T-helper 1 cell (primary cell): Measurements from ENCODE around the gene NDOR1.

Source experiments
- DNase-seq, 5 donors: peaks; one replicate each; pipeline ENCODE4 v3.0.0-alpha.2; 2012 to 2020

The NDOR1 gene

DNA sequence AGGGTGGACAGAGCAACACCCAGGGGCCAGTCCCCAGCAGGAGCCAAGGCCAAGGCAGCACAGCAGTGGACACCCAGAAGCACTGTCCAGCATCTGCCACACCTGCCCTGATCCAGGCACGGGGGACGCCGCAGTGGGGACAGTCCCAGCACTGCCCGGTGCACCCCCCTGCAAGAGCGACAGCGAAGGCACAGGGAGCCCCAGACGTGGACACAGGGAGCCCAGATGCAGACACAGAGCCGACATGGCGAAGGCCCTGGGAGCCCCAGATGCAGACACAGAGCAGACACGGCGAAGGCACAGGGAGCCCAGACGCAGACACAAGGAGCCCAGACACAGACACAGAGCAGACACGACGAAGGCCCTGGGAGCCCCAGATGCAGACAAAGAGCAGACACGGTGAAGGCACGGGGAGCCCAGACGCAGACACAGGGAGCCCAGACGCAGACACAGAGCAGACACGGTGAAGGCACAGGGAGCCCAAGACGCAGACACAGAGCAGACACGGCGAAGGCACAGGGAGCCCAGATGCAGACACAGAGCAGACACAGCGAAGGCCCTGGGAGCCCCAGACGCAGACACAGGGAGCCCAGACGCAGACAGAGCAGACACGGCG is 21.4 kb upstream of the NDOR1 start:
- no peak for DNase-seq

DNA sequence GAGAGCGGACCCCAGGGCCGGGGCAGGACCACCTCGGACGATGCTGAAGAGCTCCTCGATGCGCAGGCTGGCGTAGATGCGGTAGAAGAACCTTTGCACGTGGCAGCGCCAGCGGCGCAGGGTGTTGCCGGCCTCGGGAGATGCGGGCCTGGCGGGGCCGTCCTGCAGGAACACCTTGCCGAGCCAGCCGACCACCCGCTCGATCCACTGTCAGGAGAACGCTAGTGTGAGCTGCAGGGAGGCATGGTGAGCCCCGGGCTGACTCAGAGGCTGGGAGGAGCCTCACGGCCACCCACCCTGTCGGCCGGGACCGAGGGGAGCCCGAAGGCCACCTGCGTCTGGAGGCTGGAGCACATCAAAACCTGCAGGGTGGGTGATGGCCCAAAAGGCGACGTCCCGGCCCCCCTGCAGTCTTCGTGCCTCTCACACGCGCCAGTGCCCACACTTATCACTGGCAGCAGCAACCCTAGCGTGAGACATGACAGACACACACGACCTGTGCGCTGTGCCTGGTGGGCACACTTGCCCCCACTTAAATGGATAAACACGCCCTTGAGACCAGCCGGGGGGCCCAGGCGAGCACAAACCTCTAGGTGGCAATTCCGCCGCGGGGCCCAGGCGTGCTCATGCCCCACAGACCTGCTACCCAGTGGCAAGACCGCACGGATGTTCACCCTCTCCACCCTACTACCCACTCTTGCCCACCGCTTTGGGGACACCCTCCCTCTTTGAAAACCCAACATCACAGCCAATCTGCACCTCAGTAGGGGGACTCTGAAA is 20.4 kb upstream of the NDOR1 start:
- DNase-seq, result no peak

DNA sequence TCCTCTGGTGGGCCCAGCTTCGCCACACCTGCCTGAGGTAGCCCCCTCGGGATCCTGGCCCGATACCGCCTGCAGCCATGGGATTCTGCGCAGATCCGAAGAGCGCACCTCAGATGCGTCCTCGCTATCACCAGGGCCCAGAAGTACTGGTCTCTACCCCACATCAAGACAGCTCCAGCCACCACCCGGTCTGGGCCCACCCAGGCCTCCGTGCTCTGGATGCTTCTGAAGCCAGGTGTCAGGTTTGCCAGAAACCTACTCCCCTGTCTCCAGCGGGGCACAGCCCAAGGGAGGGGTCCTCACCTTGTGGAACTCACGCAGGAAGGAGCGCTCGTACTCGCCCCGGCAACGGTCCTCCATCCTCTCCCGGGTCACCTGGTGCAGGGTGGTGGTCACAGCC is 19.6 kb upstream of the NDOR1 start:
- no peak for DNase-seq

DNA sequence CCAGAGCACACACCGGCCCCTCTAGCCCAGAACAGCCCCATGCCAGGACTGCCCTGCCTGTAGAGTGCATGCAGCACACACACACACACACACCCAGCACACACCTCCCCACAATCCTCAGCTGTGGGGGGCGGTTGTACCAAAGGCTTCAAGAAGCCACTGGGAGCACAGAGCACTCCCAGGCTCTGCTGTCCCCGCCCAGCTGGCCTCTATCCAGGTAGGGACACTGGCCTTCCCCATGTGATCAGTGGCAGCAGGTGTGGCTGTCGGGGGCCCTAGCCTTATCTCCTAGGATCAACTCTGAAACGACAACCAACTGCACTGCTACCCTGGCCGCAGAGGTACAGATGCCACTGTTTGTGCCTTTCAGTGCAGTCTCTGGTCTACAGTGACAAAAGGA is 19.1 kb upstream of the NDOR1 start:
- DNase-seq, result no peak

DNA sequence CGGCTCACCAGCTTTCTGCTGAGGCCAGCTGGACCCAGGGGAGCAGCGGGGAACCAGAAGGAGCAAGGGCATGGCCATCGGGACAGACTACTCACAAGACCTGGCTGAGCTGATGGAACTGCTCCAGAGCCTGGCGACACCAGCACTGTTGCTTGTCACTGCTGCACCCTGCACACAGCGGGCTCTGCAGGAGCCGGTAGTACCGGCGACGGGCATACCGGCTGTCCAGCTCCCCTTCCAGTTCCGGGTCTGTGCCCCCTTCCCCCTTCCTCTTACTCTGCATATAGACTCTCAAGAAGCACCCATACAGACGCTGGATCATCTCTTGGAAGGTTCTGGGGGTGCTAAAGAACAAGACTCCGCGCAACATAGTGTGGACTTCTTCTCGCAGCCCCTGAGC is 18.1 kb upstream of the NDOR1 start:
- DNase-seq, result no peak

DNA sequence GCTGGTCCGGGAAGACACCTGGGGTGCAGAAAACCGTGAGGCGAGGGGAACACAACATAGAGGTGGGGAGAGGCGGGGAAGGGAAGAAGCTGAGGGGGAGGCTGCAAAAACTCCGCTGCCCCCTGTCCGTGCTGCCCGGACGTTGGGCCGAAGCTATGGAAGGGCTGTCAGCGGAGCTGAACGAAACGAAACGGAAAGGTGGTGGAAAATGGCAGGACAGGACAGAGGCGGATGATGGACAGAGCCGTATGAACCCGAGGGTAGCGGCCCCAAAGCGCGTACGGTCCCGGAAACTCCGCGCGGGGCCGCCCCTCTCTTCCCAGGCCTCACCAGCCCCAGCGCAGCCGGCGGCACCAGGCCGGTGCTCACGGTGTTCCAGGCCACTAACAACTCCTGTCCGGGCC is 17.4 kb upstream of the NDOR1 start:
- no peak for DNase-seq

DNA sequence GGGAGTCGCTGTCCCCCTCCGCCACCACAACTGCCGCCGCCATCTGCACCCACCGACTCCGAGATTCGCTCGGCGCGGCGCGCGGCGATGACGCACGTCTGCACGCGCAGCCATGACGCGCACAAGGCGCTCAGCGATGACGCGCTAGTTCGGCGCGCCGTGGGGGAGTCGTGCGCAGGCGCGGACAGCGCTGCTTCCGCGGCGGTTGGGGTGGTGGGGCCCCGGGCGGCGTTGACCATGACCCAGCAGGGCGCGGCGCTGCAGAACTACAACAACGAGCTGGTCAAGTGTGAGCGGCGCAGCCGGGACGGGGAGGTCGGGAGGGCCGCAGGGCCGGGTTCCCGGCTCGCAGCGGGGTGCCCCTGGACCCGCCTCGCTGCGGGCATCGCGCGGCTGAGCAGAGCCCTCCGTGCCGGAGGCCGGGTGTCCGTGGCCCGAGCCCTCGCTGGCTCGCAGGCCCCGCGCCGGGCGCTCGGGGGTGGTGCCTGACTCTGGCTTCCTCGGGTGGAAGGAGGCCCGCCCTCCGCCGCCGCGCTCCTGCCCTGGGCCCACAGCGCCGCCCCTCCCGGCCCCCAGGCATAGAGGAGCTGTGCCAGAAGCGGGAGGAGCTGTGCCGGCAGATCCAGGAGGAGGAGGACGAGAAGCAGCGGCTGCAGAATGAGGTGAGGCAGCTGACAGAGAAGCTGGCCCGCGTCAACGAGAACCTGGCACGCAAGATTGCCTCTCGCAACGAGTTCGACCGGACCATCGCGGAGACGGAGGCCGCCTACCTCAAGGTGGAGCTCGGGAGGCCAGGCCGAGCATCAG is 16.8 kb upstream of the NDOR1 start, which contains the start of the genes ANAPC2 and SSNA1:
ANAPC2 (minus strand) TSS at position 71 of the 807 bp plus-strand sequence; CDS start at position 43, 28 bp downstream.
SSNA1 (plus strand) TSS at position 187 of the 807 bp plus-strand sequence; CDS start at position 238, 51 bp downstream.
- DNase-seq, result peak; percentile 81 to 94 (median 88)

DNA sequence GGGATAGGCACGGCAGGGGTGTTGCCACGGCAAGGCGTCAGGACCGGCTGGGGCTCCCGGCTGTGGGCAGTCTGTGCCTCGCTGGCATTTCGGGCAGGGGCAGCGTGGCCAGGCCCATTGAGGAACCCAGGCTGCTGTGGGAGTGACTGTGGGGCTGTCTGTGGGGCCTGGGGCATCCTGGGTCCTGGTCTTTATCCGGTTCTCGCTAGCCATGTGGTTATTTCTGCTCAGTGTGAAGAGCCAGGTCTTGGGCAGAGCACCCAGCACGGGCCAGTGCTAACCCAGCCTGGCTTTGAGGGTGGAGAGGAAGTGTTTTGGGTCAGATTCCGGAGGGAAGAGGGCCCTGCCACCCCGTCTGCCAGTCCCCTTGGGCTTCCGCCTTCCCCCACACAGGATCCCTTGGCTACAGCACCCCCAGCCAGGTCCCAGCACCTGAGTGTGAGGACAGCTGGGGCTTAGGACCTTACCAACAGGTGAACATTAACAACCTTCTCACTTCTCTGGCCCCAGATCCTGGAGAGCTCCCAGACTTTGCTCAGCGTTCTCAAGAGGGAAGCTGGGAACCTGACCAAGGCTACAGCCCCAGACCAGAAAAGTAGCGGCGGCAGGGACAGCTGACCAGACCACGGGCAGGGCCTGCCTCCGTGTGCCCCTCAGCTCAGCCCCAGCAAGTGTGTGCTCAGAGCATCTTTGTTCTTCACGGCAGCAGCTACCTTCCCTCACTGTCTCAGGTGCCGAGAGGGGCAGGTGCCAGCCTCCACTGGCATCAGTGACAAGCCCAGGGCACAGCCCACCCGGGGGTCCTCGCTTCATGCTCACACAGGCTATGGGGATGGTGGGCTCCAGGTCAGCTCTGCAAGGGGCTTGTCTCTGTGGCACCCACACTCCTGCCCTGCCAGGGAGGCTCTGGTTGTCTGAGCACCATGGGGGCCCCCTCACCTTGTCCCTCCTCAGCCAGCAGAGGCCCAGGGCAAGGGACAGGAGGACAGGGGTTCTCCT is 15.9 kb upstream of the NDOR1 start:
- DNase-seq, result no peak

DNA sequence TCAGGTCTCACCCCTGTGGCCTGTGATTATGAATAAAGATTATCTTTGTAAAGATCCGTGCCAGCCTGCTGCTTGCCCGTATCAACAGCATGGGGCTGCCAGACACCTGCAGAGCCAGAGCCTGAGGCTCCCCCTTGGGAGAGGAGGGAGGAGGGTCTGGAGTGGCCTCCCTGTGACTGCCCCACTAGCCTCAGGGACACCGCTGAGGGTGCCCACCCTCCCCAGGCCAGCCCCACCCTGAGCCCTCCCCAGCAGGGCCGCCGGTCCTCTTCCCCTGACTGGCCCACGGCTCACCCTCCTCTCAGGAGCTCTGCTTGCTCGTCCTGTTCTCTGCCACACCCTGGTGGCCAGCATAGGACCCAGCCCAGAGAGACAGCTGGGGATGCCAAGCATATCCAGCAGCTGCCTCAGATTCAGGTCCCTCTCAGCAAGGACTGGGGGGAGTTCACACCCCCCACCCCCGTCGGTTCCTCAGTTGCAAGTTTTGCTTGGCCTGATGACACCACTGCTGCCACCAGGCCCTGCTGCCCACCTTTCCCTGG is 15.1 kb upstream of the NDOR1 start:
- no peak for DNase-seq

DNA sequence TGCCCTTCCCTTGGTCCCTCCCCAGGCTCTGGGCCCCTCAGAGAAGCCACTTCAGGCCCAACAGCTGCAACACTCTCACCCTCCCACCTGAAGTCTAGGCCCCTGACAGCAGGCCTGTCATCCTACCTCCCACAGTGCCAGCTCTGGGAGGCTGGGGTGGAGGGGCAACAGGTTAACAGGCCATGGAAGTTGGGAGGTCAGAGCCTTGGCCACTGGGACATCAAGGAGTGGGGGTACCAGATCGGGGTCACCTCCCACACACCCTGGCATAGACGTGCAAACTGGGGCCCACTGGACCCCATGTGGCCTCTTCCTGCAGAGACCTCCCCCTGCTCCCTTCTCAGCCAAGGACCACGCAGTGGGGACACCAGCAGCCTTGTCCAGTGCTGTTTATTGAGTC is 14.3 kb upstream of the NDOR1 start:
- DNase-seq, result no peak

DNA sequence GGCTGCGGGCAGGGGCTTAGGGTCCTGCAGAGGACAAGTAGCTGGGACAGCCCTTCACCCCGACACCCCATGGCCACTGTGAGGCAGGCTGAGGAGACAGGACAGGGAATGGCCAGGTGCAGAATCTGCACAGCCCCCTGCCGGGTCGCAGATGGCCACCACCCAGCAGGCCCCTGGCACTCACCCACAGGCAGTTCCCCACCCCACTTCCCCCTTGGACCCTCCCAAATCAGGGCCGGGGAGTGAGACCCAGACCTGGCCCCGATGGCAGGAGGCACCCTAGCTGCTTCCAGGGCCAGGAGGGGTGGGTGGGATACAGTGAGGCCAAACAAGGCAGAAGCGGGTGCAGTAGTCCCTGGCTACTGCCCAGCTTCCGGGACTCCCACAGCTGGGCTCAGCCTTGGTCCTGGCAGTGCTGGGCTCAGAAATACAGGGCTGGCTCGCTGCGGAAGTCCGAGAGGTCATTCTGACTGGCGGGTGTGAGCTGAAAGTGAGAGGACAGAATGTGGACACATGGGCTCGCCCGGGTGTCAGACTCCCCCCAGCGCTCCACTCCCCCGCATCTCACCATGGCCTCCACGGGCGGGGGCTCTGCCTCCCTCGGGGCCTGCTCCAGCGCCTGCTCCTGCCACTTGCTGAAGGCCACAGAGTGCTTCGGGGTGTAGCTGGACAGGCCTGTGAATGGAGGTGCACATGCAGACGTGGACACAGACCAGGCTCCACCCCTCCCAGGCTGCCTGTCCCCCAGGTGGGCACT is 13.6 kb upstream of the NDOR1 start:
- no peak for DNase-seq

DNA sequence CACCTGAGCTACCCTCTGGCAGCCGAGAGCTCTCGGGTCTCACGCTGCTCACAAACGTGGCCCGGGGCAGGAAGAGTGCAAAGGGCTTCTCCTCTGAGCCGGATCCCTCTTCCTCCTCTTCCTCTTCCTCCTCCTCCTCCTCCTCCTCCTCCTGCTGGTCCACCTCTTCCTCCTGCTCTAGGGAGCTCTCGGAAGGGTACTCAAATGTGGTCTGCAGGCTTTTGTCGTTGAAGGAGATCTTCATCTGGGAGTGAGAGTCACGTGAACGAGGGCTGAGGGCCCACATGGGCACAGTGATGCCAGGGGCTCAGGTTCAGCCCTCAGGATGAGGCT is 13.1 kb upstream of the NDOR1 start:
- DNase-seq, result no peak

DNA sequence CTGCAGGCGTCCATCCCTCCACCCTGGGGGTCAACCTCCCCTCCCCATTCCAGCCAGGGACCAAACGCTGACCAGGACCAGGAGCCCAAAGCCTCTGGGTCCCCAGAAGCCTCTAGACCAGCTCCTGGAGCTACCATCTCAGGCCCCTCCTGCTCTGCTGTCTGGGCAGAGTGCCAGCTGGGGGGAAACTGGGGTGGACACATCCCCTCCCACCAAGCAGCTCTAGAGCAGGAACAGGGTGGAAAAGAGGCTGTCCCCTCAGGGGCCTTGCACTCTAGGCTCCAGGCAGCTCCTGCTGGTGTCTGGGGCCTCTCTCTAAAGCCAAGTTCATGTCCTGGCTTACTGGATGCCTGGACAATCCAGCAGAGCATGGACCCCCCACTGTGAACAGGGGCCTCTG is 12.6 kb upstream of the NDOR1 start:
- DNase-seq, result no peak

DNA sequence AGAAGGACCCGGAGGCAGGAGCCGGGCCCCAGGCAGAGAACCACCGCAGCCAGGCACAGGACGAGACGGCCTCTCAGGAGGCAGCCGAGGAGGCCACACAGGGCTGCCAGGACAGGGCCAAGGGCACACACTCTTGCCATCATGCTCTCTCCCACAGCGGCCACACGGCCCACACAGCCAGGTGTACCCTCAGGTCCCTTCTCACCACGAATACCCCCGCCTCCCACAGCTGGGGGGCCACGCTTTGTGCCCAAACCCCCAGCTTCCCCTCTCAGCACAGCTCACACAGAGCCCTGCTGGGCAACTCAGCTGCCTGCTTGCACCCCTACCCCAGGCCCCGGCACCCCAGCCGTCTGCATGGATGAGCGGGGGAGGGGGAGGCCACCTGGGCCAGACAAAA is 11.7 kb upstream of the NDOR1 start:
- DNase-seq, result no peak

DNA sequence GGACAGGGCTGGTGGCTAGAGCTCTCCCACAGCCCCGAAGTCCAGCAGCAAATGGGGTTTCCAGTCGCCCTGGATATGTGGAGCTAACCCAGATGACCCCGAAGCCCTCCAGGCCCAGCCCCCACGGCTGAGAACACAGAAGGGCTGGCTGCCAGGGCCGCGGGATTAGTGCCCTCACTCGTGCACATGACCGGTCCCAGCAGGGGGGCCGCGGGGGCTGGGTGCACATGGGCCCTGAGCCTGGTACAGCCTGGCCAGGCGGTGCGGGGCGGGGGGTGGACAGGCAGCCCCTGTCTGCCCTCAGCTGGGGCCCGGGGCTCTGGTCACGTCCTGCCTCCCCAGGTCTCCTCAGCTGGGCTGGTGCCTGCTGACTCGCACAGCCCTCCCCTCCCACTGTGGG is 11.1 kb upstream of the NDOR1 start:
- DNase-seq, result no peak

DNA sequence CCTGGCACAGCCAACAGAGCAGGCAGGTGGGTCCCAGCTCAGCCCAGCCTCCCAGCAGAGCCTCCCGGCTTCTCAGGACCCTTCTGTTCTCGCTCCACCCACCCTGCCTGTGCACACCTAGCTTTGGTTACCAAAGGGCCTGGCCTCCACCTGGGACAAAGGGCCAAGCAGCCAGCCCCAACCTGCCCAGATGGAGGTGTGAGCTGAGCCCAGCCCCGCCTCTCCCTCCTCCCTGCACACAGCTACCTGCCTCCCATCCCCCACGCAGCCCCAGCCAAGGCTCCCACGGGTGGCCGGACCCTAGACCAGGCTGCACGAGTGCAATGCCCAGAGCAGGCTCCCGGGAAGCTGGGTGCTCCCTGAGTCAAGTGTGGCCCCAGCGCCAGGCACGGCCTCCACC is 10.6 kb upstream of the NDOR1 start:
- DNase-seq, result no peak

DNA sequence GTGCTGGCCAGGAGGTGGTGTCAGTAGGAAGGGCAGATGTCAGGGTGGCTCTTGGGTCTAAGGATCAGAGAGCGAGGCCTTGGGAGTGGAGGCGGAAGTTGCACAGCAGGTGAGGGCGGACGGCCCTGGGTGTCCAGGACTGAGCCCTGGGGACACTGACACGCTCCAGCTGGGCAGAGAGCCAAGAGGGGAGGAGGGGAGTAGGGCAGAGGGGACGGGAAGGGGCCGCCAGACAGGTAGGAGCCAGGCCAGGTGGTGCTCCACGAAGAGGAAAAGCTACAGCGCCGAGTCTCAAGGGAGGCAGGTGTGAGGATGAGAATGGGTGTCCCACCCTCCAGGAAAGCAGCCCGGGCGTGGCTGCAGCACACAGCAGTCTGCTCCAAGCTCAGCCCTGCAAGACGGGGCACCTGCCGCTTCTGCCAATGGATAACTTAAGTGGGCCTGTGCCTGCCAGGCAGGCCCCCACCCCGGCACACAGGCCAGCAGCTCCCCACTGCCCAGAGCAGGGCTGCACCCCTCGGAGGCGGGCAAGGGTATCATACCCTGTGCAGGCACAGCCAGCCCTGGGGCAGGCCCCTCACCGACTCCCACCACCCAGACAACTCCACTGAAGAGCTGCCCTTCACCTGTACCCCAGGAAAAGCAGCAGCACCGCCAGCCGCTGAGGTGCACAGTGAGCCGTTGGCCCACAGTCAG is 9.8 kb upstream of the NDOR1 start:
- no peak for DNase-seq

DNA sequence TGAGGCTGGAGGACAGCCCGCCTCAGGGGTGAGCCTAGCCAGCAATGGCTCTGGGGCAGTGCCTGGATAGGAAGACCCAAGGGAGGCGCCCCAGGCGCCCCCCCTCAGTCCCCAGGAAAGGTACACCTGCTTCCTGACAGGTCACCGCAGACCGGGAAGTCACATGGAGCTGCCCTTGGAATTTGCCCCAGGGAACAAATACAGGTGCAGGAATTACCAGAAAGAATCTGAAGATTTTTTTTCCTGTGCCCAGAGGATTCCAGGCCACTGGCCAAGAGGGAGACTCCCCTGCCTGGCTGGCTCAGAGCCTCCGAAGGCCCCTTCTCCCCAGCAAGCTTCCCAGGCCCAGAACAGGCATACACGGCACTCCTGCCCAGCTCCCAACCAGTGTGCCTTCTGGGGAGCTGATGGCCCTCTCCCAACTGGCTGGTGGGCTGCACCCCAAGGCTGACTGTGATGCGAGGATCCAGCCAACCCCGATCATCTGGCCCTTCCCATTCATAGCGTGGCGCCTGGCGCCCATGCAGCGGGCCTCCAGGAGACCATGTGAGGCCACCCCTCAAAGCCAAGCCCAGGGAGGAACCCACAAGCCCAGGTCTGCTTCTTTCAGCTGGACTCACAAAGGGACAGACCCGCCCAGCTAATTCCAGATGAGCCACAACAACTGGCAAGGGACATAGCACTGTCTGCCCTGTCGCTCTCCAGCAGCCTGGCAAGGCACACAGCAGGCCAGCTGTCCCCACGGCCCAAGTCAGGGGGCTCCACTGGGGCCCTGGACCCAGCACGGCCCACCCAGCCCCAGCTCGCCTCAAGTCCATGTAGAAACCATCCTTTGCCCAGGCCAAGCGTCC is 7.2 kb upstream of the NDOR1 start:
- no peak for DNase-seq

DNA sequence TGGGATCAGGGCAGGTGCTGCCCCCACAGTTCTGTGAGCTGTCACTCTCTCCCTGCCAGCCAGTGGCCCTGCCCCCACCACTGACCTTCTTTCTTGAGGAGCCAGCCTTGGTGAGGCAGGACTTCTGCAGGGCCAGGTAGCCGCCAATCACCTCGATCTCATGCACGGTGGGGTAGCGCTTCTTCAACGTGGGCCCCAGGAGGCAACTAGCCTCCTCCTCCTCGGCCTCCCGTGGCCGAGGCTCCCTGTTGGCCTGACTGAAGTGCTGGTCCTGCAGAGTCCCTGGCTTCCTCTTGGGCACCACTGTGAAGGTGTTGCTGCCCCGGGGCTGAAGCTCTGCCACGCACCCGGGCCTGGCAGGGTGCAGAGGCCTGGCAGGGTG is 6.6 kb upstream of the NDOR1 start:
- DNase-seq, result no peak
